Measurements from ENCODE around the gene PTPRD. TPM values are rescaled to one million over a fixed set of nuclear protein-coding genes. Genes with fewer than 3 reads are reported as not detected.

The PTPRD gene
- total and polyA plus RNA-seq, 2 experiments from 2014 or later = 11.5 to 58.0 TPM

- Histone ChIP-seq H3K4me3 (peak overlapping the region; percentile 95), H3K27ac (ENCODE audit: low read depth) (no peak overlapping the region), H2AFZ (peak overlapping the region; percentile 98), H4K20me1 (replicated peaks; ENCODE audit: insufficient read depth) (no peaks in the 10 kb centered on the region; the same call in 1 of the 2 replicates), H3K4me2 (peak overlapping the region; percentile 95), H3K79me2 (replicated peaks; ENCODE audit: insufficient read depth) (peaks cover 27% of the 10 kb centered on the region), H3K9me2 (ENCODE audit: insufficient read depth) (no peaks in the 10 kb centered on the region), H3K4me1 (ENCODE audit: insufficient read depth) (peaks cover 31% of the 10 kb centered on the region), H3K27me3 (ENCODE audit: insufficient read depth) (peaks cover 24% of the 10 kb centered on the region), H3K36me3 (ENCODE audit: insufficient read depth) (no peaks in the 10 kb centered on the region), H3F3A (replicated peaks; ENCODE audit: low read depth) (no peaks in the 10 kb centered on the region)
- H3K9me3 Mint-ChIP-seq = no peaks in the 10 kb centered on the region
- ATAC-seq (peak; percentile 34), DNase-seq (ENCODE audit: low spot score) (peak; percentile 60)
- H3K27ac Mint-ChIP-seq = no peak overlapping the region; the same call in 1 of the 2 replicates
- peaks cover 36% of the 10 kb centered on the region for H3K4me1 Mint-ChIP-seq
- H3K4me3 Mint-ChIP-seq = peak overlapping the region; percentile 95
- H3K27me3 Mint-ChIP-seq (ENCODE audit: insufficient read depth, low read depth, poor library complexity) = peaks cover 16% of the 10 kb centered on the region
- no peaks in the 10 kb centered on the region for H3K36me3 Mint-ChIP-seq (ENCODE audit: low read depth)
- no peak for TF ChIP-seq STAT1 (IDR thresholded peaks at IDR 0.05; ENCODE audit: unreplicated experiment)
- peak; percentile 86 for TF ChIP-seq CREB1 (CRISPR knock-in tag; IDR thresholded peaks at IDR 0.05; ENCODE audit: low read depth)
Measured at GRCh38 chr9:8858596-8859161, 1754.1 kb downstream of the PTPRD start.

- Histone ChIP-seq H3K36me3 (ENCODE audit: insufficient read depth) (no peaks in the 10 kb centered on the region), H3K4me2 (peak overlapping the region; percentile 95), H4K20me1 (replicated peaks; ENCODE audit: insufficient read depth) (no peaks in the 10 kb centered on the region; the same call in 1 of the 2 replicates), H3K27me3 (ENCODE audit: insufficient read depth) (peaks cover 24% of the 10 kb centered on the region), H3K4me3 (peak overlapping the region; percentile 95), H2AFZ (peak overlapping the region; percentile 98), H3K4me1 (ENCODE audit: insufficient read depth) (peaks cover 31% of the 10 kb centered on the region), H3K9me2 (ENCODE audit: insufficient read depth) (no peaks in the 10 kb centered on the region), H3K27ac (ENCODE audit: low read depth) (0 out of 2 replicates have a peak overlapping the region, but pooled peaks have one; percentile 70), H3F3A (replicated peaks; ENCODE audit: low read depth) (no peaks in the 10 kb centered on the region), H3K79me2 (replicated peaks; ENCODE audit: insufficient read depth) (peaks cover 33% of the 10 kb centered on the region)
- no peaks in the 10 kb centered on the region for H3K36me3 Mint-ChIP-seq (ENCODE audit: low read depth)
- DNase-seq (ENCODE audit: low spot score) = peak; percentile 86
- H3K27me3 Mint-ChIP-seq (ENCODE audit: insufficient read depth, low read depth, poor library complexity) = peaks cover 16% of the 10 kb centered on the region
- no peaks in the 10 kb centered on the region for H3K9me3 Mint-ChIP-seq
- H3K4me3 Mint-ChIP-seq = peak overlapping the region; percentile 95
- peaks cover 38% of the 10 kb centered on the region for H3K4me1 Mint-ChIP-seq
- no peak overlapping the region; the same call in 1 of the 2 replicates for H3K27ac Mint-ChIP-seq
- TF ChIP-seq POLR2AphosphoS5 (IDR thresholded peaks at IDR 0.05; ENCODE audit: low read depth) (peak; percentile 62), STAT1 (IDR thresholded peaks at IDR 0.05; ENCODE audit: unreplicated experiment) (no peak)
- ATAC-seq = peak; percentile 73
Measured at GRCh38 chr9:8857926-8858595, 1754.7 kb downstream of the PTPRD start.

GRCh38 chr9:8857068-8857925 is 1755.5 kb downstream of the PTPRD start:
- H3K27me3 ChIP-seq (ENCODE audit: insufficient read depth) = peaks cover 24% of the 10 kb centered on the region
- H3K27ac Mint-ChIP-seq = no peak overlapping the region
- peak; percentile 48 for ATAC-seq
- H2AFZ ChIP-seq = peak overlapping the region; percentile 98
- H4K20me1 ChIP-seq (replicated peaks; ENCODE audit: insufficient read depth) = no peaks in the 10 kb centered on the region; the same call in 1 of the 2 replicates
- H3F3A ChIP-seq (replicated peaks; ENCODE audit: low read depth) = no peaks in the 10 kb centered on the region
- peak overlapping the region; percentile 95 for H3K4me3 ChIP-seq
- H3K4me1 Mint-ChIP-seq = peaks cover 43% of the 10 kb centered on the region
- peak overlapping the region; percentile 95 for H3K4me2 ChIP-seq
- no peaks in the 10 kb centered on the region for H3K36me3 ChIP-seq (ENCODE audit: insufficient read depth)
- peak; percentile 68 for DNase-seq (ENCODE audit: low spot score)
- peaks cover 16% of the 10 kb centered on the region for H3K27me3 Mint-ChIP-seq (ENCODE audit: insufficient read depth, low read depth, poor library complexity)
- H3K79me2 ChIP-seq (replicated peaks; ENCODE audit: insufficient read depth) = peaks cover 34% of the 10 kb centered on the region
- no peaks in the 10 kb centered on the region for H3K9me2 ChIP-seq (ENCODE audit: insufficient read depth)
- peak overlapping the region; percentile 95 for H3K4me3 Mint-ChIP-seq
- H3K4me1 ChIP-seq (ENCODE audit: insufficient read depth) = peaks cover 35% of the 10 kb centered on the region
- no peaks in the 10 kb centered on the region for H3K9me3 Mint-ChIP-seq
- no peaks in the 10 kb centered on the region for H3K36me3 Mint-ChIP-seq (ENCODE audit: low read depth)
- H3K27ac ChIP-seq (ENCODE audit: low read depth) = no peak overlapping the region
- TF ChIP-seq POLR2AphosphoS5 (IDR thresholded peaks at IDR 0.05; ENCODE audit: low read depth) (no peak), CREB1 (CRISPR knock-in tag; IDR thresholded peaks at IDR 0.05; ENCODE audit: low read depth) (no peak), STAT1 (IDR thresholded peaks at IDR 0.05; ENCODE audit: unreplicated experiment) (no peak), CTCF (conservative IDR thresholded peaks at IDR 0.05; ENCODE audit: low read depth in 2 of 2) (peak in 1 of 2 experiments; percentile 21; a peak in 2 of 4 replicates), ZNF114 (CRISPR knock-in tag; IDR thresholded peaks at IDR 0.05) (no peak), JUNB (IDR thresholded peaks at IDR 0.05; ENCODE audit: unreplicated experiment) (no peak), EZH2 (IDR thresholded peaks at IDR 0.05; ENCODE audit: low read depth, unreplicated experiment) (no peak)
